Adrenal gland (tissue), 12 donors: Measurements from ENCODE around the gene KCNT2. TPM values are rescaled to one million over a fixed set of nuclear protein-coding genes. Genes with fewer than 3 reads are reported as not detected.

ENCODE experiments used
- DNase-seq, 7 donors: peaks; one replicate each; pipeline ENCODE4 v3.0.0-alpha.2; 2019 to 2020
- H3K27ac ChIP-seq, 5 donors: fragments of 200-600 bp; sonication (generic) in 4 of 5; 1 replicate in 3 of 5; 2 replicates in 2 of 5; pipeline versions ENCODE4 v1.5.1 to v1.8.0; 2016 to 2020; ENCODE audit warnings: mild to moderate bottlenecking in 1 of 5
- H3K27me3 ChIP-seq: fragments of 200-600 bp; 2 replicates; pipeline ENCODE4 v1.8.0; 2021
- H3K36me3 ChIP-seq, 2 donors: fragments of 200-600 bp; replicated peaks in 1 of 2; 1 replicate in 1 of 2; 2 replicates in 1 of 2; pipeline versions ENCODE4 v1.5.1 to v1.8.0; 2018 to 2022
- H3K4me1 ChIP-seq, 2 donors: fragments of 200-600 bp; replicated peaks in 1 of 2; 1 replicate in 1 of 2; 2 replicates in 1 of 2; pipeline versions ENCODE4 v1.5.1 to v1.8.0; 2018 to 2021
- H3K4me3 ChIP-seq, 4 donors: fragments of 200-600 bp; sonication (generic) in 3 of 4; one replicate each; pipeline ENCODE4 v1.5.1; 2016 to 2018
- H3K9me3 ChIP-seq, 3 donors: fragments of 200-600 bp; sonication (generic) in 1 of 3; replicated peaks in 1 of 3; 1 replicate in 2 of 3; 2 replicates in 1 of 3; pipeline versions ENCODE4 v1.5.1 to v1.8.0; 2016 to 2021
- CTCF ChIP-seq, 6 experiments: fragments of 450-650 bp in 4 of 6; fragments of 200-600 bp in 2 of 6; sonication (generic) in 1 of 6; IDR thresholded peaks; 1 replicate in 5 of 6; 2 replicates in 1 of 6; pipeline versions ENCODE4 v1.5.1 to v1.8.0; 2016 to 2021; ENCODE audit warnings: antibody characterized with exemption in 6 of 6, mild to moderate bottlenecking in 2 of 6, moderate library complexity in 1 of 6
- POLR2A ChIP-seq, 2 donors: fragments of 450-650 bp; IDR thresholded peaks; one replicate each; pipeline ENCODE4 v1.6.1; 2017; ENCODE audit warnings: antibody characterized with exemption in 2 of 2, mild to moderate bottlenecking in 2 of 2, moderate library complexity in 1 of 2
- WGBS, 4 donors: extraction: QIAGEN DNeasy Blood & Tissue Kit in 2 of 4; methylation state at CpG; one replicate each; pipeline versions ENCODE4 v1.1.5 to v1.1.7; 2013 to 2017; 5-methylcytosine and 5-hydroxymethylcytosine counted together
- intact Hi-C, 2 donors: fragments of 100-400 bp; cut with DNase I; formaldehyde crosslinking; loops; one replicate each; pipeline versions ENCODE4 v1.14.1 to v1.15.0; 2022 to 2023
- polyA plus RNA-seq, 3 donors: library from polyadenylated mRNA; stranded (reverse); fragments of 200-250 nt in 2 of 3; fragments of 350-450 nt in 1 of 3; fragmentation: Illumina TruSeq in 1 of 3; extraction: RNeasy Lipid Tissue Mini Kit (QIAGEN cat#74804) in 1 of 3; gene quantifications; one replicate each; pipeline ENCODE4 v1.2.3, GENCODE V29; 2013 to 2014
- total RNA-seq, 9 donors: library from RNA; depleted of rRNA in 4 of 9; stranded (reverse); fragments of >200 nt in 4 of 9; fragments of 120-200 nt in 1 of 9; fragmentation: NEBNext Ultra II Directional in 1 of 9; extraction: Animal tissue kit (Norgen Biotek cat#: 25700) in 1 of 9; gene quantifications; one replicate each; pipeline versions ENCODE4 v1.1.0 to v1.2.4, GENCODE V29; 2013 to 2023
- donor health status: healthy with polysubstance abuse.
- donor health status: Bipolar disorder and iron deficiency.
- donor health status: DM: yes; HTN: yes; CAD: no.
- donor health status: DM: no; HTN: no; CAD: no.
- donor health status: DM: no; HTN: no; CAD: no.
- donor health status: DM: yes; HTN: yes; CAD: no.

KCNT2 gene
- total and polyA plus RNA-seq, 12 donors = 0.54 to 4.0 (median 1.2) TPM

DNA sequence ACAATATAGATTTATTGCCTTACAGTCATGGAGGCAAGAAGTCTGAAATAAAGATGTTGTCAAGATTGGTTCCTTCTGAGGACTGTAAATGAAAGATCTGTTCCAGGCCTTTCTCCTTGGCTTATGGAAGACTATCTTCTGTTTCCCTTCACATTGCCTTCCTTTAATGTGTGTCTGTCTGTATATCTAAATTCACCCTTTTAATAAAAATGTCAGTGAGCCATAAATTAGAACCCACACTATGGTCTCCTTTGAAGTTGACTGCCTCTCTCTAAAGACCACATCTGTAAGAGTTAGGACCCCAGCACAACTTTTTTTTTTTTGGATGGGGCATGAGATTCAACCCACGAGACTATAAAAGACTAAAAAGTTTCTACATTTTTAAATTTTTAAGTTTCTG, 305.8 kb downstream of the KCNT2 start:
- intact Hi-C loops = no loop called here
- TF ChIP-seq POLR2A (IDR thresholded peaks at IDR 0.05) = no peak
- TF ChIP-seq CTCF (IDR thresholded peaks at IDR 0.05) = no peak
- Histone ChIP-seq H3K27ac (no peak overlapping the region), H3K9me3 (no peaks in the 10 kb centered on the region), H3K4me1 (no peaks in the 10 kb centered on the region), H3K36me3 (no peaks in the 10 kb centered on the region), H3K27me3 (no peaks in the 10 kb centered on the region), H3K4me3 (no peak overlapping the region)
- 70 to 78% (median 74%) methylated on average over 1 of the region's 1 CpG for WGBS, 4 donors
- no peak for DNase-seq

DNA sequence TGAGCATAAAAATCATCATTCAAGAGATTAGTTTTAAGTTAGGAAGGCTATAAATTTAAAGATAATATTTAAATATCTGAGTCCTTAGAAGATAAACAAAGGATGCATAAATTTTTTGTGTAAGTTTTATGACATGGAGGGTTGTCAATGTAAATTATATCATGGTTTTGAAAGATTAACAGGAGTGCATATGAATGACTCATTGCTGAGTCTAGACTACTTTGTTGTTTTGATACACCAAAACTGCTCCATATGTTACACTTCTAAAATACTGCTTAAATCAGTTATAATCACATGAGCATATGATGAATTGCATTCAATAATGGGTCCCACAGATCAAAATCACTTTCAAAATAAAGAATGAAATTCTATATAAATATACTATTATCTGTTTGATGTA, 312.5 kb downstream of the KCNT2 start:
- Histone ChIP-seq H3K36me3 (no peaks in the 10 kb centered on the region), H3K27ac (no peak overlapping the region), H3K4me1 (no peaks in the 10 kb centered on the region), H3K27me3 (no peaks in the 10 kb centered on the region), H3K4me3 (no peak overlapping the region), H3K9me3 (no peaks in the 10 kb centered on the region)
- TF ChIP-seq POLR2A (IDR thresholded peaks at IDR 0.05) = no peak
- no peak for TF ChIP-seq CTCF (IDR thresholded peaks at IDR 0.05)
- intact Hi-C loops = no loop called here
- DNase-seq = no peak

DNA sequence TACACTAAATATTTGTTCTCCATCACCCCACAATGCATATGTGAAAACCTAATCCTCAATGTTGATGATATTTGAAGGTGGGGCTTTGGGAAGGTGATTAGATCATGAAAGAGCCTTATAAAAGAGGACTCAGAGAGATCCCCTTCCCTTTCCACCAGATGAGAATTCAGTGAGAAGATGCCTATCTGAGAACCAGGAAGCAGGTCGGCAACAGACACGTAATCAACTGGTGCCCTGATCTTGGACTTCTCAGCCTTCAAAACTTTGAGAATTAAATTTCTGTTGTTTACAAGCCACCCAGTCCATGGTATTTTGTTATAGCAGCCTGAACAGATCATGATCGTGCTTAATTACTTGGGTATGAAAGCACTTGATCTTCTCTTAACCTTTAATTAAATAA, 329.4 kb downstream of the KCNT2 start:
- no peak overlapping the region for H3K4me3 ChIP-seq
- no peaks in the 10 kb centered on the region for H3K9me3 ChIP-seq
- H3K4me1 ChIP-seq = no peaks in the 10 kb centered on the region
- no peaks in the 10 kb centered on the region for H3K27me3 ChIP-seq
- no peaks in the 10 kb centered on the region for H3K36me3 ChIP-seq
- intact Hi-C loops = no loop called here
- 82 to 94% (median 88%) methylated on average over 3 of the region's 3 CpGs for WGBS, 4 donors
- no peak for DNase-seq
- H3K27ac ChIP-seq = no peak overlapping the region
- TF ChIP-seq CTCF (IDR thresholded peaks at IDR 0.05) (no peak), POLR2A (IDR thresholded peaks at IDR 0.05) (no peak)

DNA sequence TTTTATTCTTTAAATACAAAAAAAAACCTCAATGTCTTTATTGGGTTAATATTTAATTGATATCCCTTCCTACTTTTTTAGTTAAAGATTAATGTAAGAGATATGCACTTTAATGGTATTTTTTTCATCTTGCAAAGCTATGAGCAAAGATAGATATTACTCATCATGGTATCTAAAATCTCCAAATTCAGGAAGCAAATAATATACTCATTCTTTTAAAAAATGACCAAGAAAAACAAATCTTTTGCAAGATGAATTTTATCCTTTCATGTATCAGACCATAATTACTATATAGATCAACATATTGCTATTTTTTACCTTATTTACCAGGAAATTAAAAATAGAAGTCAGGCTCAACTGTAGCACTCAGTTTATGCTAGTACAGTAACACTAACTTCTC, 330.4 kb downstream of the KCNT2 start:
- Histone ChIP-seq H3K36me3 (no peaks in the 10 kb centered on the region), H3K27me3 (no peaks in the 10 kb centered on the region)
- DNase-seq = no peak

More for the DNA sequence above, 330.4 kb downstream of the KCNT2 start:
- H3K27ac ChIP-seq = no peak overlapping the region
- intact Hi-C loops = no loop called here
- H3K9me3 ChIP-seq = no peaks in the 10 kb centered on the region
- H3K4me1 ChIP-seq = no peaks in the 10 kb centered on the region
- TF ChIP-seq CTCF (IDR thresholded peaks at IDR 0.05) (no peak), POLR2A (IDR thresholded peaks at IDR 0.05) (no peak)
- H3K4me3 ChIP-seq = no peak overlapping the region
